VCaP (cell line): ENCODE measurements around the gene SCEL.
"Not testable (repeated sequence)": the region's sequence is repeated elsewhere in the genome, so short reads cannot be mapped to it uniquely, and the experiment has no call there.

Experiments
- H3K27ac ChIP-seq: fragments of 450-650 bp; 2 replicates; pipeline ENCODE4 v1.5.1; 2017
- CTCF ChIP-seq: fragments of 450-650 bp; conservative IDR thresholded peaks from 2 replicates; pipeline ENCODE4 v1.5.1; 2017; ENCODE audit warnings: mild to moderate bottlenecking, moderate library complexity

SCEL gene

DNA sequence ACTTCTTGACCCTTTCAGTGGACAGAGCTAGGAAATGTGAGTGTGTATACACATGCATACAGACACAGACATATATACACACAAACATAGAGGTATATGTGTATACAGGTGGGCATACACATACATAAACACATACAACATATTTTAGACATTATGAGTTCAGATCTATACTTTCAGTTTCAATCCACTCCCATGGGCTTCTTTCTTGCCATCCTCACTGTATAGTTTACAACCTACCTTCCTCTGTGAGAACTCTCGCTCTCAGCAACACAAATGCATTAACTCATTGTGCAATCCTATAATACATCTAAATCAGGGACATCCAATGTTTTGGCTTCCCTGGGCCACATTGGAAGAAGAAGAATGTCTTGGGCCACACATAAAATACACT, 21.2 kb upstream of the SCEL start:
- no peak for TF ChIP-seq CTCF
- H3K27ac ChIP-seq, result no peak overlapping the region

DNA sequence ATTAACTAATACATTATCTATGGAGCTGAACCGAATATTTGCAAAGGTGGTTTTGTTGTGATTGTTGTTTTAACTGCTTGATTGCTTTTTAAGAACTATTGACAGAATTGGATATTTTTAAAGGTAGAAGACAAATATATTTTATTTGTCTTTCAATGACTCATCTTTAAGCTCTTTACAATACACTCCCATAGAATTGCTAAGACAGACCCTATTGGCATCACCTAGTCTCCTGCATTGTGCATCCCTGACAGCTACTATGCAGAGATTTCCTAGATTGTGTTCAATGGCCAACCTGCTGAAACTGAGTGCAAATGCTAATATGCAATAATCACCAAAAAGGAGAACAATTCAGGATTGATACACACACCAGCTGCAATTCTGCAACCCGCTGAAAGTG, 19.7 kb upstream of the SCEL start:
- H3K27ac ChIP-seq, result no peak overlapping the region
- no peak for TF ChIP-seq CTCF

DNA sequence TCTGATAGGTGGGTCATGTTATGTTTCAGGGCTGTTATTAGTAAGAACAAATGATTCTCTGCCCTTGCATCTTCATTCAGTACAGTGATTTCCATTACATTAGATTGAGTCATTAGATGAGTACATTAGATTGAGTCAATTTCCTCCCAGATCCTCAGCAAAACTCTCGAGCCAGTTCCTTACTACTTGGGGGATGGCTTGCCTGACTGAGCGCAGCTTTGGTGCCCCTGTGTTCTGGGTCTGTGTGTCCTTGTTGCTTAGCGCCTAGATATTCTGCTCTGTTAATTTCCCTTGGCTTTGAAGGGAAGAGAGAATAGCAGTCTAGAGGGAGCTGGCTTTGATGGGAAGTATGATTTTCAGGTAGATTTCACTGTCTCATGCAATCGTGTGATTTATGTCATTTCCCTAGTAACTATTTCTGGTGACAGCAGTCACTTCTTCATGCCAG, 19.1 kb upstream of the SCEL start:
- H3K27ac ChIP-seq, result no peak overlapping the region

GRCh38 chr13:77518266-77518665, 17.2 kb upstream of the SCEL start:
- no peak overlapping the region for H3K27ac ChIP-seq
- no peak for TF ChIP-seq CTCF

More for the DNA sequence above, 19.1 kb upstream of the SCEL start:
- TF ChIP-seq CTCF, result no peak

- H3K27ac ChIP-seq, result not testable (repeated sequence)
Observed at GRCh38 chr13:77519396-77519795, 16.1 kb upstream of the SCEL start.

- TF ChIP-seq CTCF, result no peak
- no peak overlapping the region for H3K27ac ChIP-seq
Observed at GRCh38 chr13:77519808-77520207, 15.7 kb upstream of the SCEL start.

GRCh38 chr13:77521194-77521593, 14.3 kb upstream of the SCEL start:
- H3K27ac ChIP-seq, result no peak overlapping the region
- TF ChIP-seq CTCF, result no peak

- no peak overlapping the region for H3K27ac ChIP-seq
- no peak for TF ChIP-seq CTCF
Observed at GRCh38 chr13:77521595-77522367, 13.7 kb upstream of the SCEL start.
